Vagina (tissue), 2 donors: ENCODE measurements around the gene SGCA.

Experiments used
- POLR2A ChIP-seq, 2 donors: fragments of 450-650 bp; IDR thresholded peaks; one replicate each; pipeline ENCODE4 v1.6.1; 2017; ENCODE audit warnings: antibody characterized with exemption in 2 of 2, mild to moderate bottlenecking in 2 of 2, moderate library complexity in 2 of 2
- POLR2AphosphoS5 ChIP-seq, 2 donors: sonication (generic); formaldehyde crosslinking; IDR thresholded peaks; one replicate each; pipeline ENCODE4 v1.9.0; 2017; ENCODE audit warnings: antibody characterized with exemption in 2 of 2, mild to moderate bottlenecking in 2 of 2, low read depth in 1 of 2; ENCODE audit not compliant: insufficient read depth in 1 of 2

GRCh38 chr17:50192144-50192617, 26.4 kb downstream of the SGCA start:
- no peak for TF ChIP-seq POLR2AphosphoS5 (IDR thresholded peaks at IDR 0.05; ENCODE audit: insufficient read depth in 1 of 2, low read depth in 1 of 2)
- TF ChIP-seq POLR2A (IDR thresholded peaks at IDR 0.05) = no peak
